ENCODE data around the gene OPA3.
"Not testable (repeated sequence)": the region's sequence is repeated elsewhere in the genome, so short reads cannot be mapped to it uniquely, and the experiment has no call there.

OPA3 gene

GRCh38 chr19:45511074-45511473 is 73.5 kb downstream of the OPA3 start:
- DNase-seq (ENCODE audit: low read depth, low spot score), result no peak
- no peaks in the 10 kb centered on the region; the same call in 1 of the 2 replicates for H3K36me3 ChIP-seq (ENCODE audit: control insufficient read depth, insufficient read depth, low read length)
- WGBS (ENCODE audit: insufficient coverage, insufficient read length), result 100% methylated on average over 1 of the region's 5 CpGs
- no peak overlapping the region for H3K27ac ChIP-seq (ENCODE audit: low read length)
- H3K4me1 ChIP-seq (ENCODE audit: control insufficient read depth, insufficient read depth, low read length), result peaks cover 2% of the 10 kb centered on the region
- H3K9me3 ChIP-seq (ENCODE audit: control insufficient read depth, insufficient read depth, low read length), result no peaks in the 10 kb centered on the region
- no peak overlapping the region for H3K4me3 ChIP-seq (ENCODE audit: low read length)
- no peaks in the 10 kb centered on the region for H3K27me3 ChIP-seq (ENCODE audit: control insufficient read depth, insufficient read depth, low read length)

GRCh38 chr19:45510352-45510751 is 74.2 kb downstream of the OPA3 start:
- not testable (repeated sequence) for H3K4me1 ChIP-seq (ENCODE audit: control insufficient read depth, insufficient read depth, low read length); H3K36me3 ChIP-seq (ENCODE audit: control insufficient read depth, insufficient read depth, low read length); H3K9me3 ChIP-seq (ENCODE audit: control insufficient read depth, insufficient read depth, low read length); H3K27me3 ChIP-seq (ENCODE audit: control insufficient read depth, insufficient read depth, low read length); H3K4me3 ChIP-seq (ENCODE audit: low read length); H3K27ac ChIP-seq (ENCODE audit: low read length); DNase-seq (ENCODE audit: low read depth, low spot score)
- WGBS (ENCODE audit: insufficient coverage, insufficient read length), result no CpG with 5 or more reads among the region's 11 CpGs

GRCh38 chr19:45509692-45510015 is 74.9 kb downstream of the OPA3 start:
- Histone ChIP-seq H3K9me3 (ENCODE audit: control insufficient read depth, insufficient read depth, low read length) (no peaks in the 10 kb centered on the region), H3K27ac (ENCODE audit: low read length) (no peak overlapping the region), H3K36me3 (ENCODE audit: control insufficient read depth, insufficient read depth, low read length) (no peaks in the 10 kb centered on the region), H3K27me3 (ENCODE audit: control insufficient read depth, insufficient read depth, low read length) (no peaks in the 10 kb centered on the region), H3K4me3 (ENCODE audit: low read length) (peak overlapping the region; percentile 42; the same call in 1 of the 2 replicates), H3K4me1 (ENCODE audit: control insufficient read depth, insufficient read depth, low read length) (peaks cover 3% of the 10 kb centered on the region; the same call in 1 of the 2 replicates)
- no peak for DNase-seq (ENCODE audit: low read depth, low spot score)
- WGBS (ENCODE audit: insufficient coverage, insufficient read length), result no CpG with 5 or more reads among the region's 3 CpGs

GRCh38 chr19:45508861-45509691 is 75.5 kb downstream of the OPA3 start:
- Histone ChIP-seq H3K4me1 (ENCODE audit: control insufficient read depth, insufficient read depth, low read length) (peaks cover 3% of the 10 kb centered on the region; the same call in 1 of the 2 replicates), H3K27me3 (ENCODE audit: control insufficient read depth, insufficient read depth, low read length) (no peaks in the 10 kb centered on the region), H3K9me3 (ENCODE audit: control insufficient read depth, insufficient read depth, low read length) (no peaks in the 10 kb centered on the region), H3K36me3 (ENCODE audit: control insufficient read depth, insufficient read depth, low read length) (no peaks in the 10 kb centered on the region), H3K4me3 (ENCODE audit: low read length) (peak overlapping the region; percentile 69; the same call in 1 of the 2 replicates), H3K27ac (ENCODE audit: low read length) (peak overlapping the region; percentile 8)
- no peak for DNase-seq (ENCODE audit: low read depth, low spot score)
- WGBS (ENCODE audit: insufficient coverage, insufficient read length), result no CpG with 5 or more reads among the region's 28 CpGs

- no peaks in the 10 kb centered on the region for H3K27me3 ChIP-seq (ENCODE audit: control insufficient read depth, insufficient read depth, low read length)
- peaks cover 3% of the 10 kb centered on the region; the same call in 1 of the 2 replicates for H3K4me1 ChIP-seq (ENCODE audit: control insufficient read depth, insufficient read depth, low read length)
- no CpG with 5 or more reads among the region's 26 CpGs for WGBS (ENCODE audit: insufficient coverage, insufficient read length)
- no peaks in the 10 kb centered on the region for H3K9me3 ChIP-seq (ENCODE audit: control insufficient read depth, insufficient read depth, low read length)
- no peaks in the 10 kb centered on the region for H3K36me3 ChIP-seq (ENCODE audit: control insufficient read depth, insufficient read depth, low read length)
- H3K27ac ChIP-seq (ENCODE audit: low read length), result peak overlapping the region; percentile 8
- DNase-seq (ENCODE audit: low read depth, low spot score), result no peak
- peak overlapping the region; percentile 69; the same call in 1 of the 2 replicates for H3K4me3 ChIP-seq (ENCODE audit: low read length)
Observed at GRCh38 chr19:45508417-45508860, 76.2 kb downstream of the OPA3 start.

- peak overlapping the region; percentile 69 for H3K4me3 ChIP-seq (ENCODE audit: low read length)
- H3K27me3 ChIP-seq (ENCODE audit: control insufficient read depth, insufficient read depth, low read length), result no peaks in the 10 kb centered on the region
- no peak for DNase-seq (ENCODE audit: low read depth, low spot score)
- H3K36me3 ChIP-seq (ENCODE audit: control insufficient read depth, insufficient read depth, low read length), result no peaks in the 10 kb centered on the region
- H3K27ac ChIP-seq (ENCODE audit: low read length), result no peak overlapping the region
- H3K4me1 ChIP-seq (ENCODE audit: control insufficient read depth, insufficient read depth, low read length), result peaks cover 3% of the 10 kb centered on the region; the same call in 1 of the 2 replicates
- no peaks in the 10 kb centered on the region for H3K9me3 ChIP-seq (ENCODE audit: control insufficient read depth, insufficient read depth, low read length)
- WGBS (ENCODE audit: insufficient coverage, insufficient read length), result no CpG with 5 or more reads among the region's 22 CpGs
Observed at GRCh38 chr19:45507872-45508416, 76.7 kb downstream of the OPA3 start.

- Histone ChIP-seq H3K4me3 (ENCODE audit: low read length) (peak within 1 kb of the TSS; percentile 69), H3K36me3 (ENCODE audit: control insufficient read depth, insufficient read depth, low read length) (no peaks in the 10 kb centered on the region), H3K27ac (ENCODE audit: low read length) (no peak within 1 kb of the TSS), H3K27me3 (ENCODE audit: control insufficient read depth, insufficient read depth, low read length) (no peaks in the 10 kb centered on the region), H3K4me1 (ENCODE audit: control insufficient read depth, insufficient read depth, low read length) (peaks cover 3% of the 10 kb centered on the region; the same call in 1 of the 2 replicates), H3K9me3 (ENCODE audit: control insufficient read depth, insufficient read depth, low read length) (no peaks in the 10 kb centered on the region)
- no CpG with 5 or more reads among the region's 65 CpGs for WGBS (ENCODE audit: insufficient coverage, insufficient read length)
- DNase-seq (ENCODE audit: low read depth, low spot score), result peak; percentile 67
Observed at GRCh38 chr19:45506989-45507871, 77.4 kb downstream of the OPA3 start, which contains the start of gene VASP. VASP (plus strand) TSS chr19:45507479; CDS start chr19:45507772, 293 bp downstream.

- Histone ChIP-seq H3K27me3 (ENCODE audit: control insufficient read depth, insufficient read depth, low read length) (no peaks in the 10 kb centered on the region), H3K4me1 (ENCODE audit: control insufficient read depth, insufficient read depth, low read length) (peaks cover 7% of the 10 kb centered on the region; the same call in 1 of the 2 replicates), H3K36me3 (ENCODE audit: control insufficient read depth, insufficient read depth, low read length) (no peaks in the 10 kb centered on the region), H3K9me3 (ENCODE audit: control insufficient read depth, insufficient read depth, low read length) (no peaks in the 10 kb centered on the region), H3K27ac (ENCODE audit: low read length) (no peak overlapping the region), H3K4me3 (ENCODE audit: low read length) (peak overlapping the region; percentile 69; the same call in 1 of the 2 replicates)
- no CpG with 5 or more reads among the region's 47 CpGs for WGBS (ENCODE audit: insufficient coverage, insufficient read length)
- peak; percentile 79 for DNase-seq (ENCODE audit: low read depth, low spot score)
Observed at GRCh38 chr19:45506246-45506988, 78.2 kb downstream of the OPA3 start.

- Histone ChIP-seq H3K27ac (ENCODE audit: low read length) (no peak overlapping the region), H3K4me1 (ENCODE audit: control insufficient read depth, insufficient read depth, low read length) (peaks cover 7% of the 10 kb centered on the region; the same call in 1 of the 2 replicates), H3K4me3 (ENCODE audit: low read length) (peak overlapping the region; percentile 6; the same call in 1 of the 2 replicates)
Observed at GRCh38 chr19:45505996-45506245, 78.7 kb downstream of the OPA3 start.

More at GRCh38 chr19:45505996-45506245, 78.7 kb downstream of the OPA3 start:
- no peak for DNase-seq (ENCODE audit: low read depth, low spot score)
- no CpG with 5 or more reads among the region's 5 CpGs for WGBS (ENCODE audit: insufficient coverage, insufficient read length)
- Histone ChIP-seq H3K27me3 (ENCODE audit: control insufficient read depth, insufficient read depth, low read length) (no peaks in the 10 kb centered on the region), H3K36me3 (ENCODE audit: control insufficient read depth, insufficient read depth, low read length) (no peaks in the 10 kb centered on the region), H3K9me3 (ENCODE audit: control insufficient read depth, insufficient read depth, low read length) (no peaks in the 10 kb centered on the region)
